Stomach smooth muscle (tissue), 2 donors: ENCODE measurements around the gene CCDC171.

ENCODE experiments used
- H3K27ac ChIP-seq: one replicate; pipeline ENCODE4 v1.7.0; 2013; ENCODE audit warnings: mild to moderate bottlenecking, low read length, inconsistent platforms
- H3K27me3 ChIP-seq, 2 donors: one replicate each; pipeline ENCODE4 v1.7.0; 2013; ENCODE audit warnings: low read length in 2 of 2; ENCODE audit not compliant: insufficient read depth in 2 of 2, control insufficient read depth in 1 of 2
- H3K36me3 ChIP-seq, 2 donors: one replicate each; pipeline ENCODE4 v1.7.0; 2013; ENCODE audit warnings: low read length in 2 of 2; ENCODE audit not compliant: control insufficient read depth in 2 of 2, insufficient read depth in 2 of 2
- H3K4me1 ChIP-seq: one replicate; pipeline ENCODE4 v1.7.0; 2013; ENCODE audit warnings: low read length; ENCODE audit not compliant: control insufficient read depth, insufficient read depth
- H3K4me3 ChIP-seq, 2 donors: one replicate each; pipeline ENCODE4 v1.7.0; 2013; ENCODE audit warnings: low read length in 2 of 2
- H3K9ac ChIP-seq, 2 donors: one replicate each; pipeline ENCODE4 v1.7.0; 2013; ENCODE audit warnings: low read length in 2 of 2, mild to moderate bottlenecking in 1 of 2
- H3K9me3 ChIP-seq, 2 donors: one replicate each; pipeline ENCODE4 v1.7.0; 2013; ENCODE audit warnings: low read length in 2 of 2; ENCODE audit not compliant: control insufficient read depth in 2 of 2
- donor health status: healthy.
- donor health status: Pancreatic carcinoma.

The CCDC171 gene

GRCh38 chr9:15552636-15553527 lies at the start of gene CCDC171:
Gene CCDC171 (plus strand): TSS chr9:15553043. CDS start chr9:15564089, 11,046 bp downstream.
- Histone ChIP-seq H3K27me3 (no peaks in the 10 kb centered on the region), H3K4me3 (peak within 1 kb of the TSS; percentile 79 to 96)

GRCh38 chr9:15505921-15506320 lies 46.9 kb upstream of the CCDC171 start:
- H3K36me3 ChIP-seq = peaks cover 0 to 24% of the 10 kb centered on the region in 2 donors
- no peaks in the 10 kb centered on the region for H3K4me1 ChIP-seq
- H3K27me3 ChIP-seq = no peaks in the 10 kb centered on the region
- no peak overlapping the region for H3K4me3 ChIP-seq
- H3K9ac ChIP-seq = no peak overlapping the region
- H3K27ac ChIP-seq = no peak overlapping the region
- H3K9me3 ChIP-seq = no peaks in the 10 kb centered on the region

More at GRCh38 chr9:15552636-15553527, at the start of gene CCDC171:
- peak within 1 kb of the TSS; percentile 80 to 86 for H3K9ac ChIP-seq
- H3K36me3 ChIP-seq = no peaks in the 10 kb centered on the region
- peak within 1 kb of the TSS; percentile 73 for H3K27ac ChIP-seq
- H3K4me1 ChIP-seq = peaks cover 6% of the 10 kb centered on the region
- H3K9me3 ChIP-seq = no peaks in the 10 kb centered on the region

GRCh38 chr9:15509931-15510788 lies 42.7 kb upstream of the CCDC171 start:
- Histone ChIP-seq H3K9ac (peak overlapping the region; percentile 76 to 88), H3K9me3 (no peaks in the 10 kb centered on the region), H3K36me3 (peaks cover 0 to 14% of the 10 kb centered on the region in 2 donors), H3K27ac (peak overlapping the region; percentile 91), H3K27me3 (no peaks in the 10 kb centered on the region), H3K4me1 (no peaks in the 10 kb centered on the region), H3K4me3 (peak overlapping the region; percentile 83)

GRCh38 chr9:15510789-15511575 lies 41.9 kb upstream of the CCDC171 start, which contains the start of gene PSIP1:
Gene PSIP1 (minus strand): TSS chr9:15510970. CDS start chr9:15510188, 782 bp downstream.
- H3K9ac ChIP-seq = peak within 1 kb of the TSS; percentile 76 to 88
- H3K36me3 ChIP-seq = peaks cover 0 to 9% of the 10 kb centered on the region in 2 donors
- H3K4me1 ChIP-seq = no peaks in the 10 kb centered on the region
- no peaks in the 10 kb centered on the region for H3K27me3 ChIP-seq
- H3K4me3 ChIP-seq = peak within 1 kb of the TSS; percentile 83
- no peaks in the 10 kb centered on the region for H3K9me3 ChIP-seq
- peak within 1 kb of the TSS; percentile 91 for H3K27ac ChIP-seq

- Histone ChIP-seq H3K27ac (no peak overlapping the region), H3K4me3 (no peak overlapping the region), H3K4me1 (no peaks in the 10 kb centered on the region), H3K9ac (no peak overlapping the region), H3K27me3 (no peaks in the 10 kb centered on the region), H3K36me3 (no peaks in the 10 kb centered on the region), H3K9me3 (no peaks in the 10 kb centered on the region)
Observed at GRCh38 chr9:15512204-15512603, 40.6 kb upstream of the CCDC171 start.

- Histone ChIP-seq H3K4me1 (no peaks in the 10 kb centered on the region), H3K9me3 (no peaks in the 10 kb centered on the region), H3K4me3 (no peak overlapping the region), H3K9ac (no peak overlapping the region), H3K27me3 (no peaks in the 10 kb centered on the region), H3K27ac (no peak overlapping the region), H3K36me3 (no peaks in the 10 kb centered on the region)
Observed at GRCh38 chr9:15512889-15513288, 40.0 kb upstream of the CCDC171 start.

- Histone ChIP-seq H3K9me3 (no peaks in the 10 kb centered on the region), H3K9ac (no peak overlapping the region), H3K4me3 (no peak overlapping the region), H3K36me3 (no peaks in the 10 kb centered on the region), H3K27me3 (no peaks in the 10 kb centered on the region), H3K4me1 (no peaks in the 10 kb centered on the region), H3K27ac (no peak overlapping the region)
Observed at GRCh38 chr9:15513335-15513734, 39.5 kb upstream of the CCDC171 start.

- Histone ChIP-seq H3K9me3 (no peaks in the 10 kb centered on the region), H3K9ac (no peak overlapping the region), H3K36me3 (no peaks in the 10 kb centered on the region), H3K4me3 (no peak overlapping the region), H3K4me1 (no peaks in the 10 kb centered on the region), H3K27me3 (no peaks in the 10 kb centered on the region), H3K27ac (no peak overlapping the region)
Observed at GRCh38 chr9:15519831-15520230, 33.0 kb upstream of the CCDC171 start.

- H3K4me1 ChIP-seq = no peaks in the 10 kb centered on the region
- H3K27ac ChIP-seq = no peak overlapping the region
- no peak overlapping the region for H3K9ac ChIP-seq
- H3K4me3 ChIP-seq = no peak overlapping the region
- no peaks in the 10 kb centered on the region for H3K9me3 ChIP-seq
- no peaks in the 10 kb centered on the region for H3K27me3 ChIP-seq
- H3K36me3 ChIP-seq = no peaks in the 10 kb centered on the region
Observed at GRCh38 chr9:15521254-15521653, 31.6 kb upstream of the CCDC171 start.

- Histone ChIP-seq H3K9ac (no peak overlapping the region), H3K36me3 (no peaks in the 10 kb centered on the region), H3K27me3 (no peaks in the 10 kb centered on the region), H3K27ac (no peak overlapping the region), H3K4me1 (no peaks in the 10 kb centered on the region), H3K9me3 (no peaks in the 10 kb centered on the region), H3K4me3 (no peak overlapping the region)
Observed at GRCh38 chr9:15522130-15522755, 30.6 kb upstream of the CCDC171 start.
